ENCODE data around the gene VN1R5. TPM values are rescaled to one million over a fixed set of nuclear protein-coding genes. Genes with fewer than 3 reads are reported as not detected.

Gene VN1R5
- total and polyA plus RNA-seq, 9 of the 15 experiments (the other 6 are each of a cell fraction or from before 2014, with no cell fraction given) = not detected

- TF ChIP-seq MGA (IDR thresholded peaks at IDR 0.05) = peak; percentile 38; the same call in 1 of the 2 replicates
- peak; percentile 61 for TF ChIP-seq MAFF (IDR thresholded peaks at IDR 0.05; ENCODE audit: low read length)
- TF ChIP-seq ATF1 (CRISPR knock-in tag; IDR thresholded peaks at IDR 0.05) = no peak
- peak; percentile 5; the same call in 1 of the 2 replicates for TF ChIP-seq ATF1 (tag; IDR thresholded peaks at IDR 0.05)
- TF ChIP-seq RERE (CRISPR knock-in tag; IDR thresholded peaks at IDR 0.05; ENCODE audit: borderline replicate concordance) = 0 out of 2 replicates have a peak, but pooled peaks have one; percentile 53
- no peak for TF ChIP-seq ZNF586 (CRISPR knock-in tag; conservative IDR thresholded peaks at IDR 0.05)
- no peak for TF ChIP-seq ZNF217 (CRISPR knock-in tag; IDR thresholded peaks at IDR 0.05)
- TF ChIP-seq CCNT2 (IDR thresholded peaks at IDR 0.05; ENCODE audit: borderline replicate concordance, extremely low read depth, insufficient read length, low read depth, low read length) = peak; percentile 14
- TF ChIP-seq C11orf30 (IDR thresholded peaks at IDR 0.05; ENCODE audit: low read depth) = peak; percentile 85
- TF ChIP-seq MYNN (IDR thresholded peaks at IDR 0.05) = peak; percentile 41; the same call in 1 of the 2 replicates
- no peak for TF ChIP-seq MYNN (CRISPR knock-in tag; IDR thresholded peaks at IDR 0.05)
These were observed 41.6 kb downstream of the VN1R5 start (continued) for GRCh38 chr1:247297263-247298123.

All from K562 (cell line).